NCI-H1436 (cell line): ENCODE data around the gene NKX2-4.
"Not testable (repeated sequence)": the region's sequence is repeated elsewhere in the genome, so short reads cannot be mapped to it uniquely, and the experiment has no call there.

Experiments
- DNase-seq: peaks from one replicate; lab custom pipeline; 2025; lab: John Stamatoyannopoulos, UW

The NKX2-4 gene

DNA sequence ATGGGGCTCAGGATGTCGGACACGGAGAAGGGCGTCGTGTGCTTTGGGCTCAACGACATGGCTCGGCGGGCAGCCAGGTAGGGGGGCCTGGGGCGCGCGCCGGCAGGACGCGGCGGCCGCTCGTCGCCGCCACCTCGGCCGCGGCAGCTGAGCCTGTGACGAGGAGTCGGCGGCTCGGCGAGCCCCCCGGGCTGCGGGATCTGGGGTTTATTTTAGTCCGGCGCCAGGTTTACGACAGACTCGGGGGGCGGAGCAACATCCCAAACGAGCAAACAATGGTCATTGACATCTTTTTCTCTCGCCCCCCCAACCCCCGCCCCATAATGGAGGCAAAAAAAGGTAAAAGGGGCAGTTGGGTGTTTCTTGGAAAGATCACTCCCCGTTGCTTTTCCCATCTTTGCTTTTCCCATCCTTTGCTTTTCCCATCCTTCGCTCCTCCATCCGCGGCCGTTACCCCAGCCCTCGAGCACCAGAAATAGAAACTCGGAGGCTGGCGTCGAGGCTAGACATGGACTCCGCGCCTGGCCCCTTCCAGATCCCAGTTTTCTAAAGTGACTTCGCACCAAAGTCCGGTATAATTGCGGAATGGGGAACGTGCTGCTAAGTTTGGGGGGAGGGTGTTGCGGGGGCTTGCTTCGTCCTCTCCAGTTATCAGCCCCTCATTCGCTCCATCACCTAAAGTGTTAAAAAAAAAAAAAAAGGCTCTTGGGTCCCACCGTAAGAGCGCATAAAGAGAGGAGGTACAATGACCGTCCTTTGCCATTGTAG lies at the start of gene NKX2-4:
TSS of gene NKX2-4 (minus strand) at position 186 of the 768 bp plus-strand sequence. CDS start at position 59, 127 bp downstream.
- DNase-seq: no peak

DNA sequence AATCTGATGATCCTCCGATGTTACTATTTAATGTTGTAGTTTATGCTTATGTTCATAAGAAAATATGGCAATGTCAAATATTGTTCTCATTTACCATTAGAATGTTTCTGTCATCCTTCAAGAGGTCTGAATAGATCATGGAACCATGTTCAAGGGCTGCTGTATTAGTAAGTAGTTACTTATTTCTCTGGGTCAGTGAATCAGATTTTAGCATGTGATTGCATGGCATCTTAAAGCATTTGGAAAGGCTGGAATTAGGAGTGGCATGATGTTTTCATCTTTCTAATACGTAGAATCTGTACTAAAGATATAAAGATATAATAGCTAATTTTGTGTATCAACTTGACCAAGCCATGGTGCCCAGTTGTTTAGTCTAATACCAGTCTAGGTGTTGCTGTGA lies 40.5 kb upstream of the NKX2-4 start:
- no peak for DNase-seq

DNA sequence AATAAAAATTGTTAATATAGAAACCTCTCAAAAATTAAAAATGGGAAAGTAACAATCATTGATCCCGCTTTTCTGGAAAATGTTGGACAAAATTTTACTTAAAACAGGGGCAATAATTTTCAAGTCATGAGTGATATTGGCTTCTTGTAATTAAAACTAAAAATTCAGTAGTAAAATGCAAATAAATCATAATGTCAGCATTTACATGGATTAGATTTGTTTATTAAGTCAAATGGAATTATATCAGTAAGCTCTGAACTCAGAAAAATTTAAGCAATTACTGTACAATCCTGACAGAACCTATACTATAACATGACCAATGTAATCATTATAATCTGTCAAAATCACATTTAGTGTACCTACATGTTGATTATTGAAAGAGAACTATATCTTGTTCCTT lies 39.9 kb upstream of the NKX2-4 start:
- DNase-seq: no peak

DNA sequence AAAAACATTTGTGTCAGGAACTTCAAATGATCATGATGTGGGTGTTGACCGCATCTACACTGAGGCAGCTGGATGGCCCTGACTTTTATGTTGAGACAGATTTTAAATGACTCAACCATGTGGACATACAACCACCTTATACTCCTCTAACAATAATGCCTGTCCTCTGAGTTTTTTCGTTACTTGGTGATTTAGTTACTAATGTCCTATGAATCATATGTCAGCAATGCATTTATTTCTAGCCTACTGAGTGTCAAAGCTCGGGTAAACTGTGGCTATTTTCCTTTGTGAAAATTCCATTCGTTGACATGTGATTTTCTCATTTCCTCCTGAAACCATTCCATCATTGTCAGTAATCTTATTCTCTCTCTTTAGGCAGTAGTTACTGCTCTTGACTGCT lies 38.9 kb upstream of the NKX2-4 start:
- no peak for DNase-seq

DNA sequence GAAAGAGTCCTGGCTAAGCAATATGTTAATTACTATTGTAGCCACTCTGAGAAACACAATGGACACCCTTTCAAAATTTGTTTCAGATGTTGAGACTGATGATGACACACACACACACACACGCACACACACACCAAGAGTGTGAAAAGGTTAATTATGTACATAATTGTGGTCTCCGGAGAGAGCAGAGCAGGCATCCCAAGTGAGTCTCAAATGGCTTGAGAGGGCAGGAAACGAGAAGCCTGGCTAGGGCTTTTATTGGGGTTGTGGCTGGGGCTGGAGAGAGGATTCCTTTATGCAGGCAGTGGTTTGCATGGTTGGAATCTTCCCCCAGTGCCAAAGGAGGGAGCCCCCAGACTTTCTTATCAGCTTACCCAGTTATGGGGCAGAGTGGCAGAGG lies 38.2 kb upstream of the NKX2-4 start:
- DNase-seq: no peak

DNA sequence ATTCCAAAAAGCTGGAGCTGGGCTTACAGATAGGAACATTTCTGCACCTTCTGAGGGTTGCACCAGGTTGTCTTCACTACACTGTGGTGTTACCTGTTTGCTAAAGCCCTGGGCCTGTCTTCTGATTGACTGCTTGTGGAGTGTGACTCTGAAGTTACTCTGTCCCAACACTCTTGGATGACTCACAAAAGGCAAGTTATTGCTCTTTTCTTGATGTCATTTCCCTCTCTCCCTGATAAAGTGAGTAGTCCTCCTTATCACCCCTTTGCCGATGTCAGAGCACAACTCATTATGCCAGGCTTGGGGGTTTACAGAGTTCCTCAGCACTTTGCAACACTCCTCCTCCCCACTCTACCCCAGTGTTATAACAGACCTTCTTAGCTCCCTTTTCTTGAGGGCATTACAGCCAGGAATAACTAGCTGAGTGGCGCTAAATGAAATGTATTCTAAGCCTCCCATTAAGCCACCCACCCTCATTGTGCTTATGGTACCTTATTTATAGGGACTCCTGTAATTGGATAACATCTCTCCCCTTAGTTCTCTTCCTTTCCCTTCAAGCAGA lies 36.1 kb upstream of the NKX2-4 start:
- DNase-seq: no peak

DNA sequence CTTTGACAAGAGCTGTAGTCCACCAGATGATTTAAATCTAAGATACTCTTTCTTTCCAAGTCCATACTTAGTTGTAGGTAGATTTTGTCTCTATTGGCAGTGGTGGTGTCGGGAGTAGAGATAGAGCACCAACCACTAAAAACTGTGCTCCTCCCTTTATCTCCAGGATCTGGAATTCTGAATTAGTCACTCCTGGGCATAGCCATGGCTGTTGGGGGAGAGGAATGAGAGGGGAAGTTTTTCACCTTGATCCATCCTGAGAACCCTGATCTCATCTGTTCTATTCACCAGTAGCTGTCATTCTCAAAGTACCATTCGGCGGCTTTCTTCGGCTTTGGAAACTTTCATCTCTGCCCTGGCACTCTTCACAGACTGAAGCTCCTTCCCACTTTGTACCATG lies 35.6 kb upstream of the NKX2-4 start:
- DNase-seq: no peak

DNA sequence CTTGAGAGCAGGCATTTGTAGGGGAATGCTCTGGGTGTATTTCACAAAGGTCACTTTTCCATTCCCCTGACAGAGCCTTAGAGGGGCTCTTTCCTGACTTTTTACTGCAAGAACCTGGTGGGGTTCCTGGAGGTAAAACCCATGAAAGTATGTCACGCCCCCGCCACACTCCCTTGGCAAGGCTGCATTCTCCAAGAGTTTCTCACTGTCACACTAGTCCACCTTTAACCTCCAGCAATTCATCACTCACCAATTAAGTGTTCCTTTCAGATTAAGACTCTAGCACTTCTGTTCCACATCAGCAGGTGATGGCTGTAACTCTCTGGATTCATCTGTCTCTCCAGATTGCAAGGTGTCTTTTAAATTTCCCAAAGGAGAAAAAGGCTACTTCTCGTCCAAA lies 32.7 kb upstream of the NKX2-4 start:
- no peak for DNase-seq

DNA sequence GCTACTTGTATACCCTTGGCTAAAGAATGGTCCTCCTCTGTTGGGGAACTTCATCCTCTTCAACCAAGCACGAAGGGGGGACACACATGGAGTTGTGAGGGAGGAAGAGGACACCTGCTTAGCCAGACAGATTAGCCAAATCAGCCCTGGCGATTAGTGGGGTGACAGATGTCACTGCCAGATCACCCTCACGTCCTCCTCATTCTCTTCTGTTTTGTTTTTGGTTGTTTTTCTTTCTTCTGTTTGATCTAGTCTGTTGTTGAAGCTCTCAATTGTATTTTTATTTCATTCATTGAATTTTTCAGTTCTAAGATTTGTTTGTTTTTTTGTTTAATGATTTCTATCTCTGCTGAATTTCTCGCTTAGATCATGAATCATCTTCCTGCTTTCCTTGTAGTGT lies 27.5 kb upstream of the NKX2-4 start:
- no peak for DNase-seq

DNA sequence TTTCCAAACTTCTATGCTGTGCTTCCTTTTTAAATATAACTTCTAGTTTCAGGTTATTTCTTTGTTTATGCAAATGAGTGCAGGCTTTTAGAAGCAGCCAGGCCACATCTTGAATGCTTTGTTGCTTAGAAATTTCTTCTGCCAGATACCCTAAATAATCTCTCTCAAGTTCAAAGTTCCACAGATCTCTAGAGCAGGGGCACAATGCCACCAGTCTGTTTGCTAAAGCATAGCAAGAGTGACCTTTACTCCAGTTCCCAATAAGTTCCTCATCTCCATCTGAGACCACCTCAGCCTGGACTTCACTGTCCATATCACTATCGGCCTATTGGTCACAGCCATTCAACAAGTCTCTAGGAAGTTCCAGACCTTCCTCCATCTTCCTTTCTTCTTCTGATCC lies 26.4 kb upstream of the NKX2-4 start:
- DNase-seq: not testable (repeated sequence)

DNA sequence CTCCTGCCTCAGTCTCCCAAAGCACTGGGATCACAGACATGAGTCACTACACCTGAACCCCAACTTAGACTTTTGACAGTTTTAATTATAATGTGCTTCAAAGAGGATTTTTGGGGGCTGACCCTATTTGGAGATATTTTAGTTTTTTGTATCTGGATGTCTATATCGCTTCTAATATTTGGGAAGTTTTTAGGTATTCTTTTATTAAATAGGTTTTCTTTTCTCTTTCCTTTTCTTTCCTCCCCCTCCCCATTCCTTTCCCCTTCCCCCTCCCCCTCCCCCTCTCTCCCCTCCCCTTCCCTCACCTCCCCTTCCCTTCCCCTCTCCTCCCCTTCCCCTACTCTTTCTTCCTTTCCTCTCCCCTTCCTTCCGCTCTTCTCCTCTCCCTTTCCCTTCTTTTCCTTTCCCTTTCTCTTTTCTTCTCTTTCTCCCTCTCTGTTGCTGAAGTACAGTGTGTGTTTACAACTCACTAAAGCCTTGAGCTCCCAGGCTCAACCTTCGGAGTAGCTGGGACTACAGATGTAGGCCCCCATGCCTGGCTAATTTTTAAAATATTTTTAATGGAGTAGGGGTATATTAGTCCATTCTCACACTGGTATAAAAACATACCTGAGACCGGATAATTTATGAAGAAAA lies 24.4 kb upstream of the NKX2-4 start:
- DNase-seq: no peak

DNA sequence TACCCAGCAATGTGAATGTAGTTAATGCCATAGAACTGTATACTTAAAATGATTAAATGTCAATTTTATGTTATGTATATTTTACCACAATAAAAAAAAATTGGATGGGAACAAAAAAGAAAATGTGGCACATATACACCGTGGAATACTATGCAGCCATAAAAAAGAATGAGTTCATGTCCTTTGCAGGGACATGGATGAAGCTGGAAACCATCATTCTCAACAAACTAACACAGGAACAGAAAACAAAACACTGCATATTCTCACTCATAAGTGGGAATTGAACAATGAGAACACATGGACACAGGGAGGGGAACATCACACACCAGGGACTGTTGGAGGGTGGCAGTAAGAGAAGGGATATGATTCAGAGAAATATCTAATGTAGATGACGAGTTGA lies 21.8 kb upstream of the NKX2-4 start:
- not testable (repeated sequence) for DNase-seq

DNA sequence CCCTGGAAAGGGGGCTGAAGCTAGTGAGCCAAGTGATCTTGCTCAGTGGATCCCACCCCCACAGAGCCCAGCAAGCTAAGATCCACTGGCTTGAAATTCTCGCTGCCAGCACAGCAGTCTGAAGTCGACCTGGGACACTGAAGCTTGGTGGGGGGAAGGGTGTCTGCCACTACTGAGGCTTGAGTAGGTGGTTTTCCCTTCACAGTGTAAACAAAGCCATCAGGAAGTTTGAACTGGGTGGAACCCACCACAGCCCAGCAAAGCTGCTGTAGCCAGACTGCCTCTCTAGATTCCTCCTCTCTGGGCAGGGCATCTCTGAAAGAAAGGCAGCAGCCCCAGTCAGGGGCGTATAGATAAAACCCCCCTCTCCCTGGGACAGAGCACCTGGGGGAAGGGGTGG lies 16.7 kb upstream of the NKX2-4 start:
- not testable (repeated sequence) for DNase-seq

DNA sequence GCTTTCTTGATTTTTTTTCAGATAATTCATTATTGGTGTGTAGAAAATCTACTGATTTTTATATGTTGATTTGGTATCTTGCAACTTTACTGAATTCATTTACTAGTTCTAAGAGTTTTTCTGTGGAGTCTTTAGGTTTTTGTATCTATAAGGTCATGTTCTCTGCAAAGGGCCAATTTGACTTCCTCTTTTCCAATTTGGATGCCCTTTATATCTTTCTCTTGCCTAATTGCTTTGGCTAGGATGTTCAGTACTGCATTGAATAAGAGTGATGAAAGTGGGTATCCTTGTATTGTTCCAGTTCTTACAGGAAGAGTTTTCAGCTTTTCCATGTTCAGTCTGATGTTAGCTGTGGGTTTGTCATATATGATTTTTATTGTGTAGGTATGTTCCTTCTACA lies 14.4 kb upstream of the NKX2-4 start:
- no peak for DNase-seq

DNA sequence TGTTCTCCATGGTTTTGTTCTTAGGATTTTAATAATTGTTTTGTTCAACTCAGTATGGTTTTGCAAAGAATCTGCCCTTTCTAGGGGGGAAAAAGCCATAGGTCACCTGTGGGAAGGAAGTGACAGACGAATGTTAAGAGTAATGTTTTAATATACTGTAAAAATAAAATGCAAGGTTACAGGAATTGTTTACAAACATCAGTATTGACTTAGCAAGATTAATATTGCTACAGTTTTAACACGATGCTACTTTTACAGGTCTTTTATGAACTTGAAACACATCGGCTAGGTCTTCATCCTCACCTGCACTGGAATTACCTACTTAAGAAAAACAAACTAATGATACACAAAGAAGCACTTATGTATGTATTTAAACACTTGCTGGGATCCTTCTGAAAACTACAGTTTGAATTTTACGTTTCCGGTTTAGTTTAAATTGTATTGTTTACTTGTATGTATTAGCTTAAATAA lies 1.7 kb upstream of the NKX2-4 start:
- no peak for DNase-seq

DNA sequence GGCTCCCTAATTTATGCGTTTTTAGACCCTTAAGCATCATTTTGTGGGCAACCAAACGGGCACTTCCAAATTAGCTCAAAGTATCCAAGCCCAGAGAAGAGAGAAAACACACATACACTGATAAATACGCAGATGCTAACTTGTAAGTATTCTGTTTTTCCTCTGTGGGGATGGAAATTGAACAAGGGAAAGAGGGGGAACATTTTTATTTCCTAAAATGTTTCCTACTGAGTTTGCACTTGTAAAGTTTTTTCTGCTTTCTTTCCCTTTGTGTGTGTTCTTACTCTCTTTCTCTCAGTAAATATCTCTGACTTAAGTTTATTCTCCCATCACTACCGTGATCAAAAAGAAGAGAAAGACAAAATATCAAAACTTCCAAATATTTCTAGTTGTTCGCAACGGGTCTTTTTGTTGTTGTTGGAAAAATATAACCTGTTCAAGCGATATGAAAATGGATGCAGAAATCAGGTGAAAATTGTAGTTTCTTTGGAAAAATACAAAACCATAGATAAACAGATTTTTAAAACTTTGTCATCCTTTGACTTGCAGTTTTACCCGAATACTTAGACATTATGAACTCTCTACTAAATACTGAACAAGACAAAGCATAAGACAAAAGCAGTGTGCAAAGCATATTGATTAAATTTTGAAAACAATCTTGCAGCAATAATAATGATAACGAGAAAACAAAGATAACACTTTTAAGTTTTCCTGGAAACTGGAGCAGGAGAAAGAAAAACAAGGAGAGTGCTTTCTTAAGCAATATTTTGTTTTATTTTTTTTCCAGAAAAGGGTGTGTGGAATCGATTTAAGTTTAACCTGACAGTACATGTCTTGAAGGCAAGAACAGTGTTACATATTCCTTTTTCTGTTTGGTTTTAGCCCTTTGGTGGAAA lies 1.0 kb upstream of the NKX2-4 start:
- DNase-seq: no peak

DNA sequence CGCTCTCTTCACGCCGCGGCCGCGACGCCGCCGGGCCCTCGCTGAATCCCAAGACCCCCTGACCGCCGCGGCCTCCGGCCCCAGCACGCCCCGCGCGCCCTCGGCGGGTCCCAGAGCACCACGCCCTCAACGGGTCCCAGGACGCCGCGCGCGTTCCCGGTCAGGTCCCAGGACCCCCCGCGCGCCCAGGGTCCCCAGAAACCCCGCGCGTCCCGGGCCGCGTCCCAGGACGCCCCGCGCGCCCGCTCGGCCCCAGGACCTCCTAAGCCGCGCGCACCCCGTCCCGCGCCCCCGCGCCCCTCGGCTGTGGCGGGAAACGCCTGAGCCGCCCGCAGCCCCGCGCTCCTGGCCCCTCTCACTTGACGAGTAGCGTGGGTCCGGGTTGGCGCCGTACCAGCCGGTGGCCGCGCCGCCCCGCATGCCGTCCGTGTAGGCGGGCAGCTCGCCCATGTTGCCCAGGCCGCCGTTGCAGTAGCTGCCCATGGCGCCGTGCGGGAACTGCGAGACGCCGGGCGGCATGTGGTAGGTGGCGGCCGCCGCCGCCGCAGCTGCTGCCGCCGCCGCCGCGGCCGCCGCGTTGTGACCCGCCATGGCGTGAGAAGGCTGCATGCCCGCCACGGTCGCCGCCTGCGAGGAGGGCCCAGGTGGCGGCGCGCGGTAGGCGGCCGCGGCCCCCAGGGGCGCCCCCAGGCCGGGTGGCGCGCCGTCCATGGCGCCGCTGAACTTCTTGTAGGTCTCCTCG lies 556 bp downstream of the NKX2-4 start:
- no peak for DNase-seq

DNA sequence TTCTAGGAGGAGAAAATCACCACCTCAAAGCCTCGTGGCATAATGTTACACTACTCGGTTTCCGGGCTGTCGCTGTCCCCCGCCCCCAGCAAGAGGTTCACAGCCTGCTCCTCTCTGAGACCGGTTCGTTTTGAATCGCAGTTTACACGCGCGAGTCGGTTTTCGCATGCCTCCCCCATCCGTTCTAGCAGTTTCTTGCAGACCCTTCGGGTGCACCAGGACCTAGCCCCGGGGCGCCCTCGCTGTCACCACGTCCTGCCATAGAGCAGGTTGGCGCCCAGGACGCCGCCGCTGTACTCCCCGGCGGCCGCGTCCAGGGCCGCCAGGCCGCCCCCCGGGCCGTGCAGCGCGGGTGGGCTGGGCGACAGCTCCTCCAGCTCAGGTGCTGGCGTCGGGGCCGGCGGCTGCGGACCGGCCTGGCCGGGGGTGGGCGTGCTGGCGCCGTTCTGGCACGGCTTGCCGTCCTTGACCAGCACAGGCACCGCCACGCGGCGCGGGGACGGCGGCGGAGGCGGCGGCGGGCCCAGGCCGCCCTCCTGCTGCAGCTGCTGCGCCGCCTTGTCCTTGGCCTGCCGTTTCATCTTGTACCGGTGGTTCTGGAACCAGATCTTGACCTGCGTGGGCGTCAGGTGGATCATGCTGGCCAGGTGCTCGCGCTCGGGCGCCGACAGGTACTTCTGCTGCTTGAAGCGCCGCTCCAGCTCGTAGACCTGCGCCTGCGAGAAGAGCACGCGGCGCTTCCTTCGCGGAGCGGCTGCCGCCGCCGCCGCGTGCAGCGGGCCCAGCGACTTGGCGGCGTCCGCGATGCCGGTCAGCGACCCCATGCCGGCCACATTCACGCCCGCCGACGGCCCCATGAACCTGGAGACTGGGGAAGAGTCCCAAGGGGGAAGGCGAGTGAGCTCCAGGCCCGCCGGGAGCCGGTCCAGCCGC lies 1.4 kb downstream of the NKX2-4 start:
- DNase-seq: no peak

DNA sequence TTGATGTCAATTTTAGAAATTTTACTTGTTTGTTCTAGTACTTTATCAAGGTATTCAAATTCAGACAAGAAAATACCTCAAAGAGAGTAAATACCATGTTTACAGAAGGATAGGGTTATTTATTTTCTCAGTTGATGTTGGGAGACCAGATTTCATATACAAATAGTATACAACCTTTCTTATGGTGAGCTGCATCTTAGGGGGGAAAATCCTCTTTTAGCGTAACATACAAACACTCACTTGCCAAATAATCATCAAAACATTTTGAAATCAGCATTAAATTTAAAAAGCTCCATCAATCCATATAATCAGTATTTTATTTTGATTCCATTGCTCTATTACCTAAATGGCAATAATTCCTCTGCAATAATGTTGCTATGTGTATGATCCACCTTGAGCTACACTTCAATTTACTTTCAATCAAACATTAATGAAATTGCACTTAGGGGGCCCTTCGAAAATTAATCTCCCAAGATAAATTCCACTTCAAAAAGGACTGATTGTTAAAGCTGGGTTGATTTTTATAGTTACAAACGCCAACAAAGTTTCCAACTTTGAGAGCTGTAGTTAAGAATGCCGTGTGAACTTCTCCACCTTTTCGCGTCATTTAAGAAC lies 2.2 kb downstream of the NKX2-4 start:
- no peak for DNase-seq

DNA sequence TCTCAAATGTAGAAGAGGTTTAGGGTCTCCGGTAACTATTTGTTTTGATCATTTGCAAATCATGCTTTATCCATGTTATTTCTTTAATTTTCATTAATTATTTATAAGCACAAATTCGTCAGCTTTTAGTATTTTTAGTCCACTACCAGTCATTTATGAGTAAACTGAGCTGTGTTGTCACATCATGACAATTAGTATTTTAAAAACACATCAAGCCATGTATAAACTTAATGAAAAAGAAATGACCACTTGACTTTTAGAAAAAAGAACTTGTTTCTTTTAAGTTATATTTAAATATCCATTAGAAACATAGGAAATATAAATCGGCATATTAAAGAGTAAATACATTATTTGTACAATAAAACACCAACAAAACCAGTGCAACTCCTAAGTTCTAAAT lies 2.8 kb downstream of the NKX2-4 start:
- no peak for DNase-seq
